G401.6 (cell line): ENCODE data around the gene SLC1A1.
"Not testable (repeated sequence)": the region's sequence is repeated elsewhere in the genome, so short reads cannot be mapped to it uniquely, and the experiment has no call there.

Source experiments
- FAIRE-seq: peaks from 2 replicates; lab custom pipeline; 2012; peaks lifted over from hg19 to GRCh38; lab: Jason Lieb, UNC

Gene SLC1A1

GRCh38 chr9:4507306-4508130, 17.2 kb downstream of the SLC1A1 start:
- FAIRE-seq: no peak

GRCh38 chr9:4508246-4508906, 18.1 kb downstream of the SLC1A1 start:
- no peak for FAIRE-seq

GRCh38 chr9:4508907-4509589, 18.8 kb downstream of the SLC1A1 start:
- FAIRE-seq: no peak

GRCh38 chr9:4509590-4509984, 19.3 kb downstream of the SLC1A1 start:
- FAIRE-seq: no peak

DNA sequence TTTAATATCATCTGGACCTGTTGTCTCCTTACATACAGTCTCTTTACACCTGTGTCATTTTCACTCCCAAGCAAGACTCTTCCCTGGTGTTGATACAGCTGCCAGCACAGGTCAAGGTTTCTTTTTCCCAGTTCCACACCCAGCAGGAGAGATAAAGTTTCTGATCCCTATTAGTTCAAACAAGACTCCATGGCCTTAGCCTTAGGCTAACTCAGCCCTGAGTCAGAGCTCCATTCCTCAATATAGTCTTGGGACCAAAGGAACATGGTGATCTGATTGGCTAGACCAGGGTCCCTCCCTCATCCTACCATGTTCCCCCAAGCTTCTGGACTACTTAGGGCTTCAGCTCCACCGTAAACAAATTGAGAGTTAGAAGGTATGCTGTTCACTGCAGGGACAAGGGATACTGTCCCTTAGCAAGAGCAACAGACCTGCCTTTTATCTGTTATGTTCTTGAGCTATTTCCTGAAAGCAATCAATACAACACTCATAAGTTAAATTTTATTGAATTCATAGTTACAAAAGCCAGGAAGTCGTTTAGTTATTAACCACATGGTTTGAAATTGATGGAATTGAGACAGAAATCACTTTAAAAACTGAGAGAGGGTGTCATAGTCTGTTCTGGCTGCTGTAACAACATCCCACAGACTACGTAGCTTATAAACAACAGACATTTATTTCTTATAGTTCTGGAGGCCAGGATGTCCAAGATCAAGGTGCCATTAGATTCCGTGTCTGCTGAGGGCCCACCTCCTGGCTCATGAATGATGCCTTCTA, 20.5 kb downstream of the SLC1A1 start:
- no peak for FAIRE-seq

- no peak for FAIRE-seq
These were observed 24.2 kb downstream of the SLC1A1 start for GRCh38 chr9:4514252-4515128.

- FAIRE-seq: no peak
These were observed 25.7 kb downstream of the SLC1A1 start for GRCh38 chr9:4515958-4516375.

DNA sequence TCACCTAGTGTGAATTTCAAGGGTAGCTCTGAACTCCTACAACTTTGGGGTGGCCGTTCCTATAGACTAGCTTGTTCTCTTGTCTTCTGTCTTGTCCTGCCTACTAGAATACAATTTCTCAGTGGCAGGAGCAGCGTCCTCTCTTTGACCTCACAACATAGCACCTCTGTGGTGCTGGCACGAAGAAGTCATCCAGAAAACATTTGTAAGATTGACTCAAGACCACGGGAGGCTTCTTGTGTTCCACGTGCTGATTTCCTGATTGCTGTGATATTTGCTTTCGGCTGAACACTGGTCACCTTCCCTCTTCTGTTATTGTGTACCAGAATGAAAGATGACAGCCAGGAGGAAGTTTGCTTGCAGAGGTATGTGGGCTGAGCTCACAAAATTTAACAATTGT, 27.0 kb downstream of the SLC1A1 start:
- no peak for FAIRE-seq

DNA sequence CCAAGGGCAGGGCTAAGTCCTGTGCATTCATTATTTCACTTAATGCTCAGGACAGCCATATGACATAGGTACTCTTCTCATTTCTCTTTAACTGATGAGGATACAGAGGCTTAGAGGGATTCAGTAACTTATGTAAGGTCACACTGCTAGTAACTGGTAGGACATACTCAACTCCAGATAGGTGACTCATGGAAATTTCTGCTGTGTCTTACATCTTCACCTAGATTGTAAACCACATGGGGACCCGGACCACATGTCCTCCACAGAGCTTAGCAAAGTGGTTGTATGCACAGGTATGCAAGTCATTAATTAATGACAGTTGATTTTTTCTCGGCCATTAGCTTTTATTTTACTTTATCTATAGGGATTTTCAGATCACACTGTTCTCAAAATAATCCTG, 29.3 kb downstream of the SLC1A1 start:
- FAIRE-seq: no peak

DNA sequence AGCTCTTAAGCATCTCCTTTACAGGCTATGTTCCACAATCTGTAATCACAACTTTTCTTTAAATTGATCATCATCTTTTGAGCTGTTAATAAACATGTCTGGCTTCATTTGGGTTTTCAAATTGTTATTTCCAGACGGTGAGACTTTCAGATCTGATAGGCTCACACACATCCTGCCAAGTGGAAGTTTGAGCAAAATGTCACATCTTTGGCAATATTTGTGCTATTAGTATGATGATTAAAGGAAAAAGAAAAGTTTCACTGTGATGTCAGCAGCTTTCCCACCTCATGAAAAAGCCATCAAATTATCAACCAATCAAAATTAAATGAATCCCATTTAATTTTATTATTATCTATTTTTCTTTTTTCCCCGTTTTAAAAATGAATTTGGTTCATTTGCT, 29.8 kb downstream of the SLC1A1 start:
- no peak for FAIRE-seq

DNA sequence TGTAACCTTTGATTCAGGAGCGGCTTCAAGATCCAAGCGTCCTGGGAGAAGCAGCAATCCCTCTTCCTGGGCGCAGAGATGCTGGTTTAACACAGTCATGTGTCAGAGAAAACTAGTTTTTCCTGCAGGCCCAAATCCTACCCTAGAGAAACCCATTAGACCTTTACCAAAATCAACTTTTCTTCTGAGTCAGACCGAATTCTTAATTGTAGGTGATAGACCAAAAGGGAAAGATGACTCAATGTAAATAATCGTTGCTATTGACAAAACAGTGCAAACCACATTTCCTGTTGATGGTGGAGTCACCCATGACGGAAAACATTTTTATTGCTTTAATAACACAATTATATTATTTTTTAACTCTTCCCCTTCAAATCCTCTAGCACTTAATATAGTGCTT, 40.1 kb downstream of the SLC1A1 start:
- FAIRE-seq: no peak

- FAIRE-seq: not testable (repeated sequence)
These were observed 40.6 kb downstream of the SLC1A1 start for GRCh38 chr9:4530831-4531230.

- not testable (repeated sequence) for FAIRE-seq
These were observed 41.1 kb downstream of the SLC1A1 start for GRCh38 chr9:4531355-4531754.

- not testable (repeated sequence) for FAIRE-seq
These were observed 43.6 kb downstream of the SLC1A1 start for GRCh38 chr9:4533881-4534280.

GRCh38 chr9:4536196-4536595, 45.9 kb downstream of the SLC1A1 start:
- FAIRE-seq: not testable (repeated sequence)

- FAIRE-seq: peak; percentile 77
These were observed 47.3 kb downstream of the SLC1A1 start for GRCh38 chr9:4537581-4537980.

GRCh38 chr9:4538107-4538506, 47.8 kb downstream of the SLC1A1 start:
- FAIRE-seq: no peak

- FAIRE-seq: no peak
These were observed 48.4 kb downstream of the SLC1A1 start for GRCh38 chr9:4538621-4539020.

DNA sequence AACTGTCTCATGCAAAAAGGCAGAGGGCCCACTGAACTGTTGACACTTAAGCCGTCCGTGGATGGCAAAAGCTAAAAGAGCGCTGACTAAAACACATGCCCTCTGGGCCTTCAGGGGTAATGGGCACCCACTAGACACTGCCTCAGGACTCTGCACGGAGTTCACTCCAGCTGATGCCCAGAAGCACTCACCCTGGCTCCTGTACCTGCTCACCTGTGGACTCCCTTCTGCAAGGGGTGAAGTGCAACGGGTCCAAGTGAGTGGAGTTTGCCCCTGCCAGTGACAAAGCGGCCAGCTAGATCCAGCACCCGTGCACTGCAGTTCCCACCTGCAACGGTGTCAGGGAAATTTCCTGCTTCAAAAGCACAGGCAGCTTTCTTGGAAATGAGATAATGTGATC, 50.2 kb downstream of the SLC1A1 start:
- no peak for FAIRE-seq

DNA sequence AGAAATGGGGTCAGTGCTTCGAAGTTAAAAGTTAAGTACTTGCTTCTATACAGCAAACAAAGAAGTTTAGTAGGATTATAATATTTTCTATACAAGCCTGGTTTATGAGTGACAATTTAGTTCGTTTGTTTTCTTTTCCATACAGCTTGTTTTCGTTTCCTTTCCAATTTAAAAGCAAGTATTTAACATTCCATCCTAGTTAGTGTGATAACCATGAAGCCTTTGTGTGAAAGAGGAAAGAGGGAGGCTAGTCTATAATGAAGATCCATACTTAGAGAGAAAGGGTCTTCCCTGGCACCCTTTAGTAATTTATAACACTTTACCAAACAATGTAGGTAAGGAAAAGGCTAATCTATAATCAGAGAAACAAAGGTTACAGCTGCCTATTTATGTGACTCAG, 51.0 kb downstream of the SLC1A1 start:
- FAIRE-seq: no peak

- FAIRE-seq: no peak
These were observed 51.6 kb downstream of the SLC1A1 start for GRCh38 chr9:4541856-4542255.
